Psoas muscle (tissue), 8 donors: ENCODE results near the gene ANKRD1. TPM values are rescaled to one million over a fixed set of nuclear protein-coding genes. Genes with fewer than 3 reads are reported as not detected.
A peak's percentile ranks its signal among the peaks of the same experiment; 100 is the strongest.
"Not testable (repeated sequence)": the region's sequence is repeated elsewhere in the genome, so short reads cannot be mapped to it uniquely, and the experiment has no call there.

Experiments used
- ATAC-seq, 4 donors: fragments of 200-7000 bp; cut with Tn5 transposase; one replicate each; pipeline ENCODE4 v1.9.1; 2020; ENCODE audit warnings: moderate library complexity in 3 of 4, mild to moderate bottlenecking in 2 of 4
- DNase-seq, 2 donors: peaks; one replicate each; pipeline ENCODE4 v3.0.0-alpha.2; 2020
- H3K27ac ChIP-seq: fragments of 200-600 bp; one replicate; pipeline ENCODE4 v1.8.0; 2022
- H3K27me3 ChIP-seq, 3 donors: fragments of 200-600 bp in 1 of 3; one replicate each; pipeline versions ENCODE4 v1.6.1 to v1.8.0; 2013 to 2022; ENCODE audit warnings: low read length in 2 of 3, mild to moderate bottlenecking in 2 of 3, moderate library complexity in 1 of 3; ENCODE audit not compliant: insufficient read depth in 3 of 3
- H3K36me3 ChIP-seq, 2 donors: fragments of 200-600 bp in 1 of 2; one replicate each; pipeline versions ENCODE4 v1.6.1 to v1.8.0; 2013 to 2022; ENCODE audit warnings: low read depth in 1 of 2, mild to moderate bottlenecking in 1 of 2, moderate library complexity in 1 of 2; ENCODE audit not compliant: insufficient read depth in 1 of 2
- H3K4me1 ChIP-seq: fragments of 200-600 bp; one replicate; pipeline ENCODE4 v1.8.0; 2022
- H3K4me3 ChIP-seq: fragments of 200-600 bp; one replicate; pipeline ENCODE4 v1.8.0; 2022; ENCODE audit warnings: mild to moderate bottlenecking
- H3K9me3 ChIP-seq: fragments of 200-600 bp; one replicate; pipeline ENCODE4 v1.8.0; 2022
- WGBS, 3 donors: extraction: QIAGEN DNeasy Blood & Tissue Kit; methylation state at CpG; one replicate each; pipeline versions ENCODE4 v1.1.6 to v1.1.7; 2013; 5-methylcytosine and 5-hydroxymethylcytosine counted together
- intact Hi-C, 2 donors: fragments of 100-400 bp; cut with DNase I; formaldehyde crosslinking; loops; one replicate each; pipeline versions ENCODE4 v1.11.0 to v1.14.2; 2022
- polyA plus RNA-seq, 3 donors: library from polyadenylated mRNA; stranded (reverse); fragments of 200-250 nt; gene quantifications; one replicate each; pipeline ENCODE4 v1.2.3, GENCODE V29; 2013
- total RNA-seq, 4 donors: library from RNA; stranded (reverse); fragmentation: NEBNext Ultra II Directional in 2 of 4; extraction: Animal tissue kit (Norgen Biotek cat#: 25700) in 2 of 4; gene quantifications; one replicate each; pipeline versions ENCODE4 v1.2.1 to v1.2.4, GENCODE V29; 2021 to 2023
- TF ChIP-seq, protein P1 (sequence below): fragments of 200-600 bp; IDR thresholded peaks from one replicate; pipeline ENCODE4 v1.8.0; 2022; ENCODE audit warnings: antibody characterized with exemption
- donor health status: healthy with polysubstance abuse.
- donor health status: DM: no; HTN: no; CAD: no; lungs with moderate emphysema.
- donor health status: Bipolar disorder and iron deficiency.
- donor health status: healthy.
- donor health status: DM: yes; HTN: yes; CAD: no.
- donor health status: DM: no; HTN: no; CAD: no.
- donor health status: DM: no; HTN: no; CAD: no.
- donor health status: DM: yes; HTN: yes; CAD: no.

Gene ANKRD1
- total and polyA plus RNA-seq, 7 donors, result 104 to 6,044 (median 1,576) TPM

DNA sequence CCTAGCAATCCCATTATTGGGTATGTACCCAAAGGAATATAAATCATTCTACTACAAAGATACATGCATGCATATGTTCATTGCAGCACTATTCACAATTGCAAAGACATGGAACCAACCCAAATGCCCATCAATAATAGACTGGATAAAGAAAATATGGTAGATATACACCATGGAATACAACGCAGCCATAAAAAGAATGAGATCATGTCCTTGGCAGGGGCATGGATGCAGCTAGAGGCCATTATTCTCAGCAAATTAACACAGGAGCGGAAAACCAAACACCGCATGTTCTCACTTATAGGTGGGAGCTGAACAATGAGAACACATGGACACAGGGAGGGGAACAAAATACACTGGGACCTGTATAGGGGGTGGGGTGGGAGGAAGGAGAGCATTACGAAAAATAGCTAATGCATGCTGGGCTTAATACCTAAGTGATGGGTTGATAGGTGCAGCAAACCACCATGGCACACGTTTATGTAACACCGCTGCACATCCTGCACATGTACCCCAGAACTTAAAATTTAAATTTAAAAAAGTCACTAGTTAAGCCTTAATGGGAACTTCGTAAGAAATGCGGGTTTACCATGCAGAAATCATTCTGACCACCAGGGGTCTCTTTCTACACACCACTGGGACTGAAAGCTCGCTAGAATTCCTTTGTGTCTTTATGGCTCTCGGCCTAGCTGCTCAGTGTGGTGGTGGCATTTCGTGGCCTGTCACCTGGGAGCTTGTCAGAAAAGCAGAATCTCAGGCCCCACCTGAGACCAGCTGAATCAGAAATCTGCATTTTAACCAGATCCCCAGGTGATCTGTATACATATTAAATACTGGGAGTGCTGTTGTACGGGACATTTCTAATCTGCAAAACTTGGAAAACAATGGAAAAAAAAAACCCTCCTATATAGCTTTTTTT, 9.5 kb downstream of the ANKRD1 start:
- intact Hi-C loops, result loop anchor here (1.0 to 2.0 kb wide), 2 partner anchors 339 to 340 kb away; no protein-coding TSS in a partner anchor
- Histone ChIP-seq H3K27ac (peak overlapping the region; percentile 48), H3K4me1 (no peaks in the 10 kb centered on the region), H3K36me3 (peaks cover 0 to 49% of the 10 kb centered on the region in 2 donors), H3K27me3 (no peaks in the 10 kb centered on the region), H3K4me3 (no peak overlapping the region), H3K9me3 (no peaks in the 10 kb centered on the region)
- 31 to 40% (median 32%) methylated on average over 12 of the region's 12 CpGs for WGBS, 3 donors
- TF ChIP-seq, protein P1, sequence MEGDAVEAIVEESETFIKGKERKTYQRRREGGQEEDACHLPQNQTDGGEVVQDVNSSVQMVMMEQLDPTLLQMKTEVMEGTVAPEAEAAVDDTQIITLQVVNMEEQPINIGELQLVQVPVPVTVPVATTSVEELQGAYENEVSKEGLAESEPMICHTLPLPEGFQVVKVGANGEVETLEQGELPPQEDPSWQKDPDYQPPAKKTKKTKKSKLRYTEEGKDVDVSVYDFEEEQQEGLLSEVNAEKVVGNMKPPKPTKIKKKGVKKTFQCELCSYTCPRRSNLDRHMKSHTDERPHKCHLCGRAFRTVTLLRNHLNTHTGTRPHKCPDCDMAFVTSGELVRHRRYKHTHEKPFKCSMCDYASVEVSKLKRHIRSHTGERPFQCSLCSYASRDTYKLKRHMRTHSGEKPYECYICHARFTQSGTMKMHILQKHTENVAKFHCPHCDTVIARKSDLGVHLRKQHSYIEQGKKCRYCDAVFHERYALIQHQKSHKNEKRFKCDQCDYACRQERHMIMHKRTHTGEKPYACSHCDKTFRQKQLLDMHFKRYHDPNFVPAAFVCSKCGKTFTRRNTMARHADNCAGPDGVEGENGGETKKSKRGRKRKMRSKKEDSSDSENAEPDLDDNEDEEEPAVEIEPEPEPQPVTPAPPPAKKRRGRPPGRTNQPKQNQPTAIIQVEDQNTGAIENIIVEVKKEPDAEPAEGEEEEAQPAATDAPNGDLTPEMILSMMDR, result peak; percentile 81
- DNase-seq (peak; percentile 30 to 54), ATAC-seq (peak; percentile 41 to 90 (median 48))

DNA sequence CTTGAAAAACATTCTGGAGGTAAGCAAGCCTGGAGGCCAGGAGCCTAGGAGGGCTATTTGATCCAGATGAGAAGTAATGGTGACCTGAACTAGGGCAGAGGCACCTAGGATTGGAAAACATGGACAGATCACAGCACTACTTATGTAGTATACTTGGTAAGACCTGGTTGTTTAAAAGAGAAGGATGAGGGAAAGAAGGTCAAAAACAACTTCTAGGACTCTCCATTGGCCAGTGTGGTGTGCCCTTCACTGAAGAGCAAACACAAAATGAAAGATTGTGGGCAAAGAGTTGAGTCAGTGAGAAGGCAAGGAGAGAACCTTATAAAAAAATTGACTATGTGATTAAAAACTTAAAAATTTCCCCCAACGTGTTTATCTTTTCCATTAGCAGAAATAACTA, 14.3 kb downstream of the ANKRD1 start:
- intact Hi-C loops, result no loop called here
- Histone ChIP-seq H3K27ac (no peak overlapping the region), H3K4me3 (no peak overlapping the region), H3K27me3 (no peaks in the 10 kb centered on the region), H3K36me3 (peaks cover 0 to 35% of the 10 kb centered on the region in 2 donors), H3K9me3 (no peaks in the 10 kb centered on the region), H3K4me1 (no peaks in the 10 kb centered on the region)
- WGBS, 3 donors, result 63 to 81% (median 78%) methylated on average over 1 of the region's 1 CpG
- TF ChIP-seq, protein P1, result no peak
- ATAC-seq (no peak), DNase-seq (no peak)

DNA sequence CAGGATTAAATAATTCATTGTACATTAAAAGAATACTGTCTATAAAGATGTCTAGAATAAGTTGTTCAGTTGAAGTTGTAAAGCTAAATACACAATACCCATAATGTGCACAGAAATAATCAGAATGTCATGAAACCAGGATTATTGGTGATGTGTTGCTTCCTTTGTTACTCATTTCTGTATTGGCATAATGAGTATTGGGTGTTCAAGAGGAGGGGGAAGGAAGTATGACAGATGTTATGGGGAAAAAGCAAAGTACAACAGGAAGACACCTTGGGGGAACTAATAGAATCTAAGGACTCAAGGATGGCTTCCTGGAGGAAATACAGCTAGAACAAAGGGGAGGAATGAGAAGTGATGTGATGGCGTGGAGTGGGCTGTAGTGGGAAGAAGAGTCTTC, 15.0 kb downstream of the ANKRD1 start:
- H3K36me3 ChIP-seq, result peaks cover 0 to 41% of the 10 kb centered on the region in 2 donors
- ATAC-seq, result no peak
- intact Hi-C loops, result no loop called here
- H3K4me1 ChIP-seq, result no peaks in the 10 kb centered on the region
- H3K27me3 ChIP-seq, result no peaks in the 10 kb centered on the region
- TF ChIP-seq, protein P1, result no peak
- no peak overlapping the region for H3K4me3 ChIP-seq
- 64 to 87% (median 68%) methylated on average over 1 of the region's 1 CpG for WGBS, 3 donors
- H3K9me3 ChIP-seq, result no peaks in the 10 kb centered on the region
- H3K27ac ChIP-seq, result no peak overlapping the region
- DNase-seq, result no peak

DNA sequence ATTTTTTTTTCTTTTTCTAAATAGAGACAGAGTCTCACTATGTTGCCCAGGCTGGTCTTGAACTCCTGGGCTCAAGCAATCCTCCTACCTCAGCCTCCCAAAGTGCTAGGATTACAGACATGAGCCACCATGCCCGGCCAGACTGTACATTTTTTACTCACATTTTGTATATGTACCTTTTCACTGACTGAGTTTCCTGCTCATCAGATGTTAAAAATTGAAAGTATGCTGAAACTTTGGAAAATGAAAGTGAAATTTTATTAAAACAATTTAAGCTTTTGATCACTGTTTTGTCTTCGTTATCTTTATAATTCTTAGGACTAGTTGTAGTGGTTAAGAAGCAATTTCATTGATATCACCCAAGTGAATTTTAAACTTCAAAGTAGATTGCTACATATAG, 24.0 kb downstream of the ANKRD1 start:
- H3K4me1 ChIP-seq, H3K4me3 ChIP-seq, ATAC-seq, intact Hi-C loops, DNase-seq, H3K27ac ChIP-seq, H3K27me3 ChIP-seq, H3K9me3 ChIP-seq: not testable (repeated sequence)
- H3K36me3 ChIP-seq, result peaks cover 2 to 70% of the 10 kb centered on the region in 2 donors
- WGBS, 3 donors, result 91 to 96% (median 91%) methylated on average over 2 of the region's 2 CpGs

DNA sequence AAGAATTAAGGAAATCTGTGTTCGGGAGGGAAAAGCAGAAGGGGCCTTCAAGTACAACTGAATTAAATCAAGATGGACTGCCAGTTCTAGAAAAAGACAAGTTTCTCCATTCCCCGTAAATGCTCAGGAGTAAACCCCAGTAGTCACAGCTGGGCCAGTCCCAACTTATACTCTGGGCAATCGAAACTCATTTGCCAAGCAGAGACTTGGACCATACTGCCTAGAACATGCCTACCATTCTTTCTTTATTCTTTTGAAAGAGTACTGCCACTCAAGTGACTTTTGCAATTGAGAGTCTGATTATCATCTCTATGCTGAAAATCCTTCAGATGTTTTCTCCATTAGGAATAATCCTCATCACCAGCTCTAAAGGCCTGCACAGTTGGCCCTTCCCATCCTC, 27.7 kb downstream of the ANKRD1 start:
- Histone ChIP-seq H3K27me3 (no peaks in the 10 kb centered on the region), H3K9me3 (no peaks in the 10 kb centered on the region), H3K4me1 (peaks cover 3% of the 10 kb centered on the region), H3K36me3 (peaks cover 0 to 86% of the 10 kb centered on the region in 2 donors), H3K27ac (no peak overlapping the region), H3K4me3 (no peak overlapping the region)
- no peak for DNase-seq
- intact Hi-C loops, result no loop called here
- ATAC-seq, result peak in 3 of 4 donors; percentile 83 to 86 (median 86)
- WGBS, 3 donors, result 55 to 71% (median 69%) methylated on average over 3 of the region's 3 CpGs
- TF ChIP-seq, protein P1, result no peak
